HepG2 (cell line): ENCODE measurements around the gene DDRGK1. TPM values are rescaled to one million over a fixed set of nuclear protein-coding genes. Genes with fewer than 3 reads are reported as not detected.

Source experiments
- BATF2 ChIP-seq: sonication (generic); formaldehyde crosslinking; IDR thresholded peaks from 2 replicates; pipeline ENCODE4 v1.8.0; 2022; ENCODE audit warnings: mild to moderate bottlenecking, missing genetic modification reagents, moderate library complexity
- CREBL2 ChIP-seq: sonication (generic); formaldehyde crosslinking; IDR thresholded peaks from 2 replicates; pipeline ENCODE4 v1.8.1; 2023; ENCODE audit warnings: missing genetic modification reagents, mild to moderate bottlenecking, borderline replicate concordance
- E2F2 ChIP-seq: sonication (generic); formaldehyde crosslinking; IDR thresholded peaks from 2 replicates; pipeline ENCODE4 v1.4.0; 2020; ENCODE audit warnings: missing genetic modification reagents, borderline replicate concordance
- HHEX ChIP-seq: IDR thresholded peaks from 2 replicates; pipeline ENCODE4 v1.6.1; 2016; ENCODE audit warnings: control low read depth
- KDM3A ChIP-seq: IDR thresholded peaks from 2 replicates; pipeline ENCODE4 v1.6.1; 2018; ENCODE audit warnings: low read depth, missing compliant biosample characterization
- KDM6A ChIP-seq: IDR thresholded peaks from 2 replicates; pipeline ENCODE4 v1.6.1; 2016; ENCODE audit warnings: low read depth
- RELA ChIP-seq: sonication (generic); formaldehyde crosslinking; IDR thresholded peaks from 2 replicates; pipeline ENCODE4 v1.4.0; 2020; ENCODE audit warnings: missing genetic modification reagents
- SRY ChIP-seq: sonication (generic); formaldehyde crosslinking; IDR thresholded peaks from 2 replicates; pipeline ENCODE4 v1.8.0; 2022; ENCODE audit warnings: mild to moderate bottlenecking, missing genetic modification reagents
- ZHX2 ChIP-seq, 2 experiments: sonication (generic) in 1 of 2; formaldehyde crosslinking in 1 of 2; IDR thresholded peaks; 2 replicates each; pipeline versions ENCODE4 v1.6.1 to v1.9.0; 2014 to 2022; ENCODE audit warnings: antibody characterized with exemption in 1 of 2, borderline replicate concordance in 1 of 2, inconsistent platforms in 1 of 2, low read depth in 1 of 2, missing genetic modification reagents in 1 of 2
- ZKSCAN1 ChIP-seq: fragments of 150-350 bp; IDR thresholded peaks from 2 replicates; pipeline ENCODE4 v1.6.1; 2014; ENCODE audit warnings: low read length
- ZNF407 ChIP-seq: sonication (generic); formaldehyde crosslinking; IDR thresholded peaks from one replicate; pipeline ENCODE4 v1.5.1; 2020; ENCODE audit warnings: mild to moderate bottlenecking, missing genetic modification reagents; ENCODE audit errors: not compliant biosample characterization
- ZNF570 ChIP-seq: sonication (generic); formaldehyde crosslinking; IDR thresholded peaks from 2 replicates; pipeline ENCODE4 v1.4.0; 2020; ENCODE audit warnings: mild to moderate bottlenecking, missing genetic modification reagents, borderline replicate concordance
- ZNF879 ChIP-seq: sonication (generic); formaldehyde crosslinking; IDR thresholded peaks from 2 replicates; pipeline ENCODE4 v1.8.1; 2023; ENCODE audit warnings: missing genetic modification reagents
- polyA plus RNA-seq, 8 experiments: library from polyadenylated mRNA; depleted of rRNA in 3 of 8; stranded (reverse) in 7 of 8; unstranded in 1 of 8; fragments of >200 nt; fragmentation: Illumina TruSeq in 4 of 8; extraction: Trizol in 4 of 8; gene quantifications; 2 replicates each; pipeline versions ENCODE4 v1.2.1 to v1.2.3, GENCODE V29; 2011 to 2016; ENCODE audit warnings: low read depth in 4 of 8, missing spikeins in 1 of 8, mixed read lengths in 1 of 8; ENCODE audit not compliant: insufficient read depth in 1 of 8
- total RNA-seq, 5 experiments: library from RNA; depleted of rRNA; stranded (reverse); fragments of >200 nt; fragmentation: Illumina TruSeq; extraction: Trizol; gene quantifications; 2 replicates each; pipeline ENCODE4 v1.2.3, GENCODE V29; 2016; ENCODE audit warnings: low read depth in 1 of 5

DDRGK1 gene
- total and polyA plus RNA-seq, 2 of the 13 experiments (the other 11 are each of a cell fraction or from before 2014, with no cell fraction given), result 96.7 to 149 TPM

GRCh38 chr20:3238616-3239025 lies 34.1 kb upstream of the DDRGK1 start (continued):
- no peak for TF ChIP-seq ZHX2 (IDR thresholded peaks at IDR 0.05; ENCODE audit: low read depth)
- no peak for TF ChIP-seq ZHX2 (CRISPR knock-in tag; IDR thresholded peaks at IDR 0.05; ENCODE audit: borderline replicate concordance)
- 0 out of 2 replicates have a peak, but pooled peaks have one; percentile 4 for TF ChIP-seq E2F2 (CRISPR knock-in tag)
- TF ChIP-seq KDM3A (CRISPR knock-in tag), result no peak
- TF ChIP-seq BATF2 (CRISPR knock-in tag), result no peak
- TF ChIP-seq SRY (CRISPR knock-in tag), result 0 out of 2 replicates have a peak, but pooled peaks have one; percentile 15
- TF ChIP-seq ZNF570 (CRISPR knock-in tag), result no peak
- TF ChIP-seq CREBL2 (CRISPR knock-in tag), result no peak
- TF ChIP-seq ZKSCAN1, result no peak
- TF ChIP-seq ZNF879, result peak; percentile 56; the same call in 1 of the 2 replicates
- TF ChIP-seq KDM6A, result no peak
- no peak for TF ChIP-seq HHEX
- TF ChIP-seq RELA (CRISPR knock-in tag), result no peak
- no peak for TF ChIP-seq ZNF407
